HEK293 (cell line): ENCODE measurements around the gene SACS.

Experiments
- CTCF ChIA-PET: fragments of 350-600 bp; formaldehyde crosslinking; extraction: SDS; loops from one replicate; lab custom pipeline; 2021; ENCODE audit warnings: antibody characterized with exemption; lab: Yijun Ruan, JAX
- POLR2A ChIA-PET: fragments of 300-600 bp; formaldehyde crosslinking; extraction: SDS; loops from one replicate; lab custom pipeline; 2020; ENCODE audit warnings: antibody characterized with exemption, inconsistent platforms; lab: Yijun Ruan, JAX
- H3K27ac ChIP-seq: fragments of 200-500 bp; sonication (Bioruptor generic); 2 replicates; pipeline ENCODE4 v1.5.1; 2014; ENCODE audit warnings: low read depth, low read length, control low read depth, inconsistent platforms; ENCODE audit errors: extremely low read depth
- H3K36me3 ChIP-seq, 2 experiments: fragments of 200-500 bp in 1 of 2; sonication (Bioruptor generic) in 1 of 2; 1 replicate in 1 of 2; 2 replicates in 1 of 2; pipeline ENCODE4 v1.5.1; 2014 to 2017; ENCODE audit warnings: inconsistent platforms in 2 of 2, low read length in 2 of 2; ENCODE audit not compliant: control insufficient read depth in 2 of 2, insufficient read depth in 1 of 2
- H3K4me1 ChIP-seq: fragments of 200-500 bp; sonication (Bioruptor generic); 2 replicates; pipeline ENCODE4 v1.5.1; 2014; ENCODE audit warnings: mild to moderate bottlenecking, low read length, inconsistent platforms; ENCODE audit not compliant: control insufficient read depth, insufficient read depth
- H3K4me3 ChIP-seq: 2 replicates; pipeline ENCODE4 v1.5.1; 2011; ENCODE audit warnings: low read depth, mild to moderate bottlenecking, control low read depth, low read length, moderate library complexity
- H3K9me3 ChIP-seq: fragments of 200-500 bp; sonication (Bioruptor generic); 2 replicates; pipeline ENCODE4 v1.5.1; 2014; ENCODE audit warnings: low read depth, low read length, inconsistent platforms; ENCODE audit not compliant: control insufficient read depth, insufficient read depth
- GFI1B ChIP-seq: fragments of 450-650 bp; formaldehyde crosslinking; IDR thresholded peaks from 2 replicates; pipeline ENCODE4 v1.5.1; 2016; ENCODE audit warnings: missing biosample characterization, missing genetic modification characterization
- GLI4 ChIP-seq: fragments of 450-650 bp; formaldehyde crosslinking; IDR thresholded peaks from 2 replicates; pipeline ENCODE4 v1.5.1; 2016; ENCODE audit warnings: missing biosample characterization, missing genetic modification characterization
- HOXC10 ChIP-seq: sonication (generic); formaldehyde crosslinking; IDR thresholded peaks from 2 replicates; pipeline ENCODE4 v1.8.1; 2023; ENCODE audit warnings: mild to moderate bottlenecking, missing genetic modification reagents
- OVOL3 ChIP-seq: fragments of 450-650 bp; formaldehyde crosslinking; IDR thresholded peaks from 2 replicates; pipeline ENCODE4 v1.5.1; 2016; ENCODE audit warnings: missing biosample characterization, missing genetic modification characterization
- SCRT2 ChIP-seq: fragments of 450-650 bp; formaldehyde crosslinking; IDR thresholded peaks from 2 replicates; pipeline ENCODE4 v1.5.1; 2016; ENCODE audit warnings: missing biosample characterization, missing genetic modification characterization
- SP2 ChIP-seq: fragments of 450-650 bp; formaldehyde crosslinking; IDR thresholded peaks from 2 replicates; pipeline ENCODE4 v1.5.1; 2016; ENCODE audit warnings: missing biosample characterization, missing genetic modification characterization
- WT1 ChIP-seq: fragments of 450-650 bp; formaldehyde crosslinking; IDR thresholded peaks from 2 replicates; pipeline ENCODE4 v1.5.1; 2016; ENCODE audit warnings: missing biosample characterization, missing genetic modification characterization
- ZBTB48 ChIP-seq: fragments of 450-650 bp; formaldehyde crosslinking; IDR thresholded peaks from 2 replicates; pipeline ENCODE4 v1.5.1; 2016; ENCODE audit warnings: missing biosample characterization, missing genetic modification characterization
- ZBTB6 ChIP-seq: fragments of 450-650 bp; formaldehyde crosslinking; IDR thresholded peaks from 2 replicates; pipeline ENCODE4 v1.5.1; 2017; ENCODE audit warnings: missing biosample characterization, missing genetic modification characterization
- ZNF202 ChIP-seq: fragments of 450-650 bp; formaldehyde crosslinking; IDR thresholded peaks from 2 replicates; pipeline ENCODE4 v1.5.1; 2016; ENCODE audit warnings: missing biosample characterization, missing genetic modification characterization, borderline replicate concordance
- ZNF24 ChIP-seq: fragments of 450-650 bp; formaldehyde crosslinking; IDR thresholded peaks from 2 replicates; pipeline ENCODE4 v1.5.1; 2016; ENCODE audit warnings: missing biosample characterization, missing genetic modification characterization
- ZNF354C ChIP-seq: fragments of 450-650 bp; formaldehyde crosslinking; IDR thresholded peaks from 2 replicates; pipeline ENCODE4 v1.5.1; 2016; ENCODE audit warnings: missing biosample characterization, missing genetic modification characterization, low read depth, borderline replicate concordance
- ZNF514 ChIP-seq: fragments of 450-650 bp; formaldehyde crosslinking; IDR thresholded peaks from 2 replicates; pipeline ENCODE4 v1.5.1; 2016; ENCODE audit warnings: missing biosample characterization, missing genetic modification characterization
- ZNF548 ChIP-seq: fragments of 450-650 bp; formaldehyde crosslinking; IDR thresholded peaks from 2 replicates; pipeline ENCODE4 v1.5.1; 2016; ENCODE audit warnings: missing biosample characterization, missing genetic modification characterization
- ZNF830 ChIP-seq: fragments of 450-650 bp; IDR thresholded peaks from 2 replicates; pipeline ENCODE4 v1.5.0; 2018; ENCODE audit warnings: missing biosample characterization, missing genetic modification characterization, low read depth, mild to moderate bottlenecking, moderate library complexity
- ZSCAN30 ChIP-seq: fragments of 450-650 bp; IDR thresholded peaks from 2 replicates; pipeline ENCODE4 v1.5.1; 2018; ENCODE audit warnings: missing biosample characterization, mild to moderate bottlenecking, missing genetic modification characterization, moderate library complexity
- TF ChIP-seq, protein P1 (sequence below): fragments of 450-650 bp; formaldehyde crosslinking; IDR thresholded peaks from 2 replicates; pipeline ENCODE4 v1.5.1; 2016; ENCODE audit warnings: missing biosample characterization, missing genetic modification characterization
- TF ChIP-seq, protein P2 (sequence below): fragments of 450-650 bp; formaldehyde crosslinking; IDR thresholded peaks from 2 replicates; pipeline ENCODE4 v1.5.1; 2016; ENCODE audit warnings: missing biosample characterization, missing genetic modification characterization
- TF ChIP-seq, protein P3 (sequence below): fragments of 450-650 bp; formaldehyde crosslinking; IDR thresholded peaks from 2 replicates; pipeline ENCODE4 v1.5.1; 2016; ENCODE audit warnings: missing biosample characterization, missing genetic modification characterization

SACS gene

DNA sequence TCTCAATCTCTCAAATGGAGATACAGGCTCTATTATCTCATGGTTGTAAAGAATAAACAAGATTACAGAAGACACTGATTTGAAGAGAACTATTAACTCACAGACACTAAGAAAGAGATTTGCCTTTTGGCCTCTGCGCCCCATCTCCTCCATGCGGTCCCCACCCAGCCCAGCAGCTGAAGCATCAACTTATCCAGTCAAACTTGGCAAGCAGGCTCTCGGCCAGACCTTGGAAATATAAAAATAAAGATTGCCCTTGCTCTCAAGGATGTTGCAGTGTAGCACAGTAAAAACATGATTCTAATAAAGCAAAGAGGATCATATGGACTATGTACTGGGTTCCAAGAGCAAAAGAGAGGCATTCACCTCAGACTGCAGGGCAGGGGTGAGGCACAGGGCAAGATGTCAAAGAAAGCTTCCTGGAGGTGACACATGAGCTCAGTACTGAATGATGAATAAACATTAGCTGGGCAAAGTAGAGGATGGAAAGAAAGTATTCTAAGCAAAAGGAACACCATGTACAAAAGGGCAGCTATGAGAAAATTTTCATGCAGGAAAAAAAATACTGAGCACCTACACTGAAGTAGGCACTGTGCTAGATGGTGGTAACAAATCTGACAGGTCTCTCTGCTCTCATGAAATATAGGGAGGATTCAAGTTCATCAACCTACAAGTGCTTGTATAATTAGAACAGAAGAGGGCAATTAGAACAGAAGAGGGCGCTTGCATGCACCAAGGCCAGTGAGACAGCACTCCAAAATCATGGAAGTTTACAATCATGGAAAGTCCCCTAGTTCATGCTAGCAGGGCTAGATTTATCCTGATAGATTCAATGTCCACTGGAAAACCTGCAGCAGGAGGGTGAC lies 85.0 kb downstream of the SACS start:
- H3K4me3 ChIP-seq, result no peak overlapping the region
- ChIA-PET POLR2A (no interaction called here), CTCF (no interaction called here)
- H3K36me3 ChIP-seq, result peaks cover 0 to 69% of the 10 kb centered on the region in 2 experiments; a peak in 1 of 3 replicates
- no peak overlapping the region for H3K27ac ChIP-seq
- no peak for TF ChIP-seq OVOL3 (tag by site-specific recombination)
- TF ChIP-seq, all 188 proteins: peak for 0
- Histone ChIP-seq H3K9me3 (no peaks in the 10 kb centered on the region), H3K4me1 (no peaks in the 10 kb centered on the region)

DNA sequence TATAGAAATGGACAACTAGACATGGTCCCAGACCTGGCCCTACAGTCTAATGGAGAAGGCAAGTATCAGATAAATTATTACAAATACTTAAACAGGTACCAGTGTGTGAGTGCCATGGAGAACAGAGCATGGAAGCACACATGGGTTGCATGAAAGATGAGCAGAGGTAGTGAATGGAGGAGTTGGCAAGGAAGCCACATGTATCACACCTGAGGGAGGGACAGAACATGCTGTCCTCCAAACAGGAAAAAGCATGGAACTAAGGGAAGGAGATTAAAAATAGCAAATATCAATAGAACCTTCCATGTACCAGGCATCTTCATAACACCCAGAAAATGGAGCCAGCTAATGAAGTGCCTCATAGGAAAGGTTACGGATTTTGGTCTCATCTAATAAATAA lies 85.9 kb downstream of the SACS start:
- Histone ChIP-seq H3K4me3 (no peak overlapping the region), H3K4me1 (no peaks in the 10 kb centered on the region), H3K27ac (no peak overlapping the region), H3K9me3 (no peaks in the 10 kb centered on the region), H3K36me3 (peaks cover 0 to 62% of the 10 kb centered on the region in 2 experiments; a peak in 1 of 3 replicates)
- TF ChIP-seq ZNF830, result no peak
- no peak for TF ChIP-seq ZNF24 (tag by site-specific recombination)
- TF ChIP-seq HOXC10 (CRISPR knock-in tag), result no peak
- no peak for TF ChIP-seq SP2 (tag by site-specific recombination)
- TF ChIP-seq, protein P1, sequence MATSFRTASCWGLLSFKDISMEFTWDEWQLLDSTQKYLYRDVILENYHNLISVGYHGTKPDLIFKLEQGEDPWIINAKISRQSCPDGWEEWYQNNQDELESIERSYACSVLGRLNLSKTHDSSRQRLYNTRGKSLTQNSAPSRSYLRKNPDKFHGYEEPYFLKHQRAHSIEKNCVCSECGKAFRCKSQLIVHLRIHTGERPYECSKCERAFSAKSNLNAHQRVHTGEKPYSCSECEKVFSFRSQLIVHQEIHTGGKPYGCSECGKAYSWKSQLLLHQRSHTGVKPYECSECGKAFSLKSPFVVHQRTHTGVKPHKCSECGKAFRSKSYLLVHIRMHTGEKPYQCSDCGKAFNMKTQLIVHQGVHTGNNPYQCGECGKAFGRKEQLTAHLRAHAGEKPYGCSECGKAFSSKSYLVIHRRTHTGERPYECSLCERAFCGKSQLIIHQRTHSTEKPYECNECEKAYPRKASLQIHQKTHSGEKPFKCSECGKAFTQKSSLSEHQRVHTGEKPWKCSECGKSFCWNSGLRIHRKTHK, result no peak
- no peak for TF ChIP-seq GLI4 (tag by site-specific recombination)
- TF ChIP-seq ZBTB48 (tag by site-specific recombination), result no peak
- TF ChIP-seq GFI1B, result no peak
- TF ChIP-seq ZNF548 (tag by site-specific recombination), result no peak
- no peak for TF ChIP-seq ZNF202 (tag by site-specific recombination)
- no peak for TF ChIP-seq ZNF514 (tag by site-specific recombination)
- TF ChIP-seq, protein P2, sequence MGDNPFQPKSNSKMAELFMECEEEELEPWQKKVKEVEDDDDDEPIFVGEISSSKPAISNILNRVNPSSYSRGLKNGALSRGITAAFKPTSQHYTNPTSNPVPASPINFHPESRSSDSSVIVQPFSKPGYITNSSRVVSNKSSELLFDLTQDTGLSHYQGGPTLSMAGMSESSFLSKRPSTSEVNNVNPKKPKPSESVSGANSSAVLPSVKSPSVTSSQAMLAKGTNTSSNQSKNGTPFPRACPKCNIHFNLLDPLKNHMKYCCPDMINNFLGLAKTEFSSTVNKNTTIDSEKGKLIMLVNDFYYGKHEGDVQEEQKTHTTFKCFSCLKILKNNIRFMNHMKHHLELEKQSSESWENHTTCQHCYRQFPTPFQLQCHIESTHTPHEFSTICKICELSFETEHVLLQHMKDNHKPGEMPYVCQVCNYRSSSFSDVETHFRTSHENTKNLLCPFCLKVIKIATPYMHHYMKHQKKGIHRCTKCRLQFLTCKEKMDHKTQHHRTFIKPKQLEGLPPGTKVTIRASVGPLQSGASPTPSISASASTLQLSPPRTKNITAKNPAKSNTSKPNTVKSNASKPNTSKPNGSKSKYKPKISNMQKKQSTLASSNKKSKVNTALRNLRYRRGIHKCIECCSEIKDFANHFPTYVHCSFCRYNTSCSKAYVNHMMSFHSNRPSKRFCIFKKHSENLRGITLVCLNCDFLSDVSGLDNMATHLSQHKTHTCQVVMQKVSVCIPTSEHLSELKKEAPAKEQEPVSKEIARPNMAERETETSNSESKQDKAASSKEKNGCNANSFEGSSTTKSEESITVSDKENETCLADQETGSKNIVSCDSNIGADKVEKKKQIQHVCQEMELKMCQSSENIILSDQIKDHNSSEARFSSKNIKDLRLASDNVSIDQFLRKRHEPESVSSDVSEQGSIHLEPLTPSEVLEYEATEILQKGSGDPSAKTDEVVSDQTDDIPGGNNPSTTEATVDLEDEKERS, result no peak
- POLR2A ChIA-PET, result no interaction called here
- CTCF ChIA-PET, result no interaction called here

DNA sequence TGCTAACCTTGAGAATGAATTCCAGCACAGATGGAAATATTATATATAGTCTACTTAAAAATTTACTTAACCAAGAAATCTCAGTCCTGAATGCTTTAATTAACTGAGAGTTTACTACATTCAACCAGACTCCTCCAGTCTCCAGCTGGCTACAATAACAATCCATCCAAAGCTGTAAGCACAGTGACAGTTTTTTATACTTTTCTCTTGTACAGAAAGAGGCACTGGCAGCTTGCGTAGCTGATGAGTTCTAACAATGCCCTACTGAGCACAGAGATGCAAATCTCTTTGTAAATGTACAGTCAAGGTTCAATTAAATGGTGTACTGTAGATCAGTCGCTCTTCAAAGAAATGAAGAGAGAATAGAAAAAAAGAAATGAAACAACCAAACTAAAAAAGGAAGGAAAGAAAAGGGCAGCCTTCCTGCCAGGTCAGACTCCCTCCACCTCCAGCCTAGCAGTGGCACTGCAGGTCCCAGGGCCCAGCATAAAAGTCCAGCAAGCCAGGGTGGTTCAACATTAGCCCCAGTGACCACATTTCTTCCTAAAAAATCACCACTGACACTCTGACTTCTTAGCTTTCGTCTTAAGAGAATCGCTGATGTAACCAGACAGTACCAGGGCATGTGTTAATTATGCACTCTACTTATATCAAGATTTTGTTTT lies 88.4 kb downstream of the SACS start:
- no peak overlapping the region for H3K4me3 ChIP-seq
- ChIA-PET POLR2A (no interaction called here), CTCF (interaction anchor here (0.6 to 1.0 kb wide), 2 partner anchors 8 to 537 kb away, joined by 3 read pairs; no protein-coding TSS in a partner anchor)
- H3K4me1 ChIP-seq, result no peaks in the 10 kb centered on the region
- H3K27ac ChIP-seq, result no peak overlapping the region
- H3K9me3 ChIP-seq, result no peaks in the 10 kb centered on the region
- peaks cover 4 to 60% of the 10 kb centered on the region in 2 experiments for H3K36me3 ChIP-seq
- TF ChIP-seq ZBTB6 (tag by site-specific recombination) (no peak), ZSCAN30 (tag by site-specific recombination) (no peak), ZNF354C (tag by site-specific recombination) (no peak), WT1 (tag by site-specific recombination) (no peak), SCRT2 (tag by site-specific recombination) (no peak)
- TF ChIP-seq, protein P1, result no peak
- TF ChIP-seq, protein P3, sequence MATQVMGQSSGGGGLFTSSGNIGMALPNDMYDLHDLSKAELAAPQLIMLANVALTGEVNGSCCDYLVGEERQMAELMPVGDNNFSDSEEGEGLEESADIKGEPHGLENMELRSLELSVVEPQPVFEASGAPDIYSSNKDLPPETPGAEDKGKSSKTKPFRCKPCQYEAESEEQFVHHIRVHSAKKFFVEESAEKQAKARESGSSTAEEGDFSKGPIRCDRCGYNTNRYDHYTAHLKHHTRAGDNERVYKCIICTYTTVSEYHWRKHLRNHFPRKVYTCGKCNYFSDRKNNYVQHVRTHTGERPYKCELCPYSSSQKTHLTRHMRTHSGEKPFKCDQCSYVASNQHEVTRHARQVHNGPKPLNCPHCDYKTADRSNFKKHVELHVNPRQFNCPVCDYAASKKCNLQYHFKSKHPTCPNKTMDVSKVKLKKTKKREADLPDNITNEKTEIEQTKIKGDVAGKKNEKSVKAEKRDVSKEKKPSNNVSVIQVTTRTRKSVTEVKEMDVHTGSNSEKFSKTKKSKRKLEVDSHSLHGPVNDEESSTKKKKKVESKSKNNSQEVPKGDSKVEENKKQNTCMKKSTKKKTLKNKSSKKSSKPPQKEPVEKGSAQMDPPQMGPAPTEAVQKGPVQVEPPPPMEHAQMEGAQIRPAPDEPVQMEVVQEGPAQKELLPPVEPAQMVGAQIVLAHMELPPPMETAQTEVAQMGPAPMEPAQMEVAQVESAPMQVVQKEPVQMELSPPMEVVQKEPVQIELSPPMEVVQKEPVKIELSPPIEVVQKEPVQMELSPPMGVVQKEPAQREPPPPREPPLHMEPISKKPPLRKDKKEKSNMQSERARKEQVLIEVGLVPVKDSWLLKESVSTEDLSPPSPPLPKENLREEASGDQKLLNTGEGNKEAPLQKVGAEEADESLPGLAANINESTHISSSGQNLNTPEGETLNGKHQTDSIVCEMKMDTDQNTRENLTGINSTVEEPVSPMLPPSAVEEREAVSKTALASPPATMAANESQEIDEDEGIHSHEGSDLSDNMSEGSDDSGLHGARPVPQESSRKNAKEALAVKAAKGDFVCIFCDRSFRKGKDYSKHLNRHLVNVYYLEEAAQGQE, result no peak
